HG03039 (cell line): Measurements from ENCODE around the gene CNTNAP5.

Source experiments
- ATAC-seq: cut with Tn5 transposase; IDR thresholded peaks from one replicate; pipeline ENCODE4 v1.9.1; 2021; ENCODE audit warnings: mild to moderate bottlenecking, moderate library complexity; ENCODE audit not compliant: unreplicated experiment

CNTNAP5 gene

DNA sequence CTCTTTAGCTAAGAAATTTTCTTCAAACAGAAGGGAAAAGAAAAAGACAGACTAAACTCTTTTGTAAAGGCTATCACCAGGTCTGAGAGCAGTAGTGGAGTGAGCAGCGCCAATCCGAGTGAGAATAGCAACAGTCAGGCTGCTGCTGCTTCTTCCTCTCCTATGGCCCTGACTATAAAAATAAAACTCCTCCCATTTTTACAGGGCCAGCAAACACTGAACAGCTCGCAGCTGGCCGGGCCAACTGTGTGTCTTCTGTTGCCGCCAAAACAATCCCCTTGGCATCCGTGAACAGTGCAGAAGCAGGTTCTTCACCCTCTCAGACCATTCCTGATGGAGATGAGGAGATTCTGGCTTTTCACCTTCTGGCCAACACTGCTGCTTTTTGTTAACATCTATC lies 124.5 kb downstream of the CNTNAP5 start:
- no peak for ATAC-seq

DNA sequence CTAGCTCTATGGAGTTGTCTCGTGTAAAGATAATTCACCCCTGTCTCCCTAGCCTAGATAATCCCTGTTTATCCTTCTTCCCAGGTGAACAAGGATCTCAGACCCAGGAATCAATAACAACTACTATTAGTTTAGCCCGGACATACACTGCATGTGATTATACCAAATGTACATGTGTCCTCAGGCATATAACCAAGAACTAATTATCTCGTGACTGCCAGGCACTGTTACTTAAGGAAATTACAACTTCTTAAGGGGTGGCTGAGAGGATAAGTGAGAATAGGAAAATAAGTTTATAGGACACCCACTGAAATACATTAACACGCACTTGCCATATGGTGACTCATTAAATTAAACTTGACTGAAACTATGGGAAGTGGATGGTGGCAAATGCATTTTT lies 126.6 kb downstream of the CNTNAP5 start:
- no peak for ATAC-seq

DNA sequence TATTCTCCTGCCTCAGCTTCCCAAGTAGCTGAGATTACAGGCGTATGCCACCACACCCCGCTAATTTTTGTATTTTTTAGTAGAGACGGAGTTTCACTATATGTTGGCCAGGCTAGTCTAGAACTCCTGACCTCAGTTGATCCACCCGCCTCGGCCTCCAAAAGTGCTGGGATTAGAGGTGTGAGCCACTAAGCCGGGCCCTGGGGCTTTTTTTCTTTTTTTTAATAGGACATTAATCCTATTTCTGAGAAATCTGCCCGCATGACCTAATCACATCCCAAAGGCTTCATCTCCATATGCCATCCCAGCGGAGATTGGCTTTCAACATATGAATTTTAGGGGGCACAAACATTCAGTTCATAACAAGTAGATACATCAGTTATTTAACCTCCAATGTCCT lies 128.6 kb downstream of the CNTNAP5 start:
- ATAC-seq: no peak

GRCh38 chr2:124159166-124159565 lies 134.1 kb downstream of the CNTNAP5 start:
- no peak for ATAC-seq

DNA sequence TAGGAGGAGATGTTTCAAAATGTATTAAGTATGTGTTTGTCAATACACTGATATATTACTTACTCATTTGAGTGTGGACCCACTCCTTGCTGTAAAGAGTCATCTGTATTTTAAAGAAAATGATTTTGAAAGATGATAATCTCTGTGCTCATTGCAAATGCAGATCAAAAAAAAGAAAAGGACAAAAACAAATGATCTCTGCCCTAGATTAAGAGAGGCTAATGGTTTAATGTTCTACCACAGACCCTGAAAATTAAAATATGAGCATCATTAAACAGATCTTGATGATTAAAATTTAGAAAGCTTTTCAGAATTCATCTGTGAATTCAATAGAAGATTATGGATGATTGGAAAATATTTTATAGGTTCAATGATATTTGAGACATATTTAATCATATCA lies 136.5 kb downstream of the CNTNAP5 start:
- ATAC-seq: no peak

- ATAC-seq: no peak
These were observed 137.2 kb downstream of the CNTNAP5 start for GRCh38 chr2:124162256-124162655.

DNA sequence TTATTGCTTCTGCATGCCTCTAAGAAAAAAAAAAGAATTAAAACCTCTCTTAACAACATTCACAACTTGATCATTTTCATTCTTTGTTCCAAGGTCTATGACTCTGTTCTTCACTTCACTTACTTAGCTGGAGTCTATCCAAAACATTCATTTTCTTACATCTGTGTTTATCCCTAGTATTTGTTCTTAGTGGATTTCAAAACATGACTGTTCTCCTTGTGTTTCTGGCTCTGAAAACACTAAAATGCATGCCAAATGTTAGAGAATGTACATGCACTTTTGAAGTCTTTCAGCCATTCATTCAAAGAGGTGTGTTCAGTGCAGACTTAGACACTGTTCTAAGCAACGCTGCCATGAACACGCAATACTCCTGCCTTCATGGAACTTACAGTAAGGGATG lies 138.8 kb downstream of the CNTNAP5 start:
- no peak for ATAC-seq

DNA sequence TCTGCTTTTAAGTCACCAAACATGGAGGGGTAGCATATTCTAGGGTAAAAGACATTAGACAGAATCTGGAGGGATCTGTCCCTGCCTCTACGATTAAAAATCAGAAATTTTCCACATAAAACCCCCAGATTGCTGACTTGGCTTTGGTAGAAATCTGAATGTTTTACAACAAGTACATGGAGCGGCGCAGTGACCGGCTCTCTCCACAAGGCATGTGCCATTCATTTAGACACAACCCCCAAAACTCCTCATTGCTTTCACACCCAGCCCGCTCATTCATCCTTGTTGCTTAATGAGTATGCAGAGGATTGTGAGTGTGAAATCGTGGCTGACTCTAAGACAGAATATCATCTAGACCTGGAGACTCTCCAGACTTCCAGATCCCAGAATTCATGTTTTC lies 140.6 kb downstream of the CNTNAP5 start:
- ATAC-seq: no peak

DNA sequence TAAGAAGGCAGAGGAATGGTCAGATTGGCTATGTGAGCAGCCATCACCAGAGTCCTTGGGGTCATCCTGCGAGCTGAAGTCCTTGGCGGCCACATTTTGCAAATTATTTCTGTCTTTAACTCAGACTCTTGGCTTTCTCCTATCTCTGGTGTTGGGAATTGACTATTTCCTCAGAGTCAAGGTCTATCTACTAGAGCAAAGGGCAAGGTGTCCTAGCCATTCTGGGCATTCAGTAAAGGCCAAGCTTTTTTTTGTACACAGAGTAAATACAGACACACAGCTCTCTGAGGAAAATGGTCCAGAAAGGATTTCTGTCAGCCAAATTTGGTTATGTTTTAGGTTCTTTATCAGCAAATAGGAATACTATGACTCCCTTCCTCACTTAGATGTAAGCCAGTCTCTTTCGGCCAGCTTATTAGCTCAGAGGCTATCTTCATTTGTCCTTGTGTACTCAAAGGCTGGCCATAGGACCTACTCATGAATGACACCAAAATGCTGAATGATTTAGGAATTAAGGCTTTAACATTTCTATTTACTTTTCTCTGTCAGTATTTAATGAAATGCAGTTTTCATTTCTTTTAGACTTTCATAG lies 146.5 kb downstream of the CNTNAP5 start:
- ATAC-seq: no peak

DNA sequence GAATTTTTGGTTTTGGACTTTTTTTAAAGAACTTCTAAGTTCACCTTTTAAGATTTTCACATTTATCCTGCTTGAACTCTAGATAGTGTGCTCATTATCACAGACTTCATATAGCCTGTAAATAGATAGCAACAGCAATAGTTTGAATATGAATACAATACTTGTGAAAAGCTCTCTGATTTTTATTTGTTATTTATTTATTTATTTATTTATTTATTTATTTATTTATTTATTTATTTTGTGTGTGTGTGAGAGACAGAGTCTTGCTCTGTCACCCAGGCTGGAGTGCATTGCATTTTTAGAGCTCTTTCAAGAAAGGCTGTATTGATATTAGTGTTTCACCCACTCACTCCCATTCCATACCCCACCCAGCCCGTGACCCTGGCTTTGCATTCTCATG lies 153.6 kb downstream of the CNTNAP5 start:
- no peak for ATAC-seq

DNA sequence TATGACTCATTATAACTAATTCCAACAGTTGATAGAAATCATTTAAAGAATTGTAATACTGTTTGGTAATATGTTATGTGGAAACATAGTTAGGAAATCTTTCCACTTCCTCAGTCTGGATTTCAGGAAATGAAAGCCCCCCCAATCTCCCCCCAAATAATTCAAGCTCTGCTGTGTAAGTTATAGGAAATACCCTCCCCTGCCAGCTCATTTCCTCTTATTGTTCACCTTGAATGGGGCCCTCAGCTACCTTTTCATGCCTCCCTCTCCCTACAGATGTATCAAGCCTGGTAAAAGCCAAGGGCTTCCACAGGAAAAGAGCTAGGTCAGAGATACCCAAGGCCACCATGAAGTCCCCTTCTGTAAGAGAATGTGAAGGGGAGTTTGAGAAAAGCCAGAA lies 155.5 kb downstream of the CNTNAP5 start:
- no peak for ATAC-seq

DNA sequence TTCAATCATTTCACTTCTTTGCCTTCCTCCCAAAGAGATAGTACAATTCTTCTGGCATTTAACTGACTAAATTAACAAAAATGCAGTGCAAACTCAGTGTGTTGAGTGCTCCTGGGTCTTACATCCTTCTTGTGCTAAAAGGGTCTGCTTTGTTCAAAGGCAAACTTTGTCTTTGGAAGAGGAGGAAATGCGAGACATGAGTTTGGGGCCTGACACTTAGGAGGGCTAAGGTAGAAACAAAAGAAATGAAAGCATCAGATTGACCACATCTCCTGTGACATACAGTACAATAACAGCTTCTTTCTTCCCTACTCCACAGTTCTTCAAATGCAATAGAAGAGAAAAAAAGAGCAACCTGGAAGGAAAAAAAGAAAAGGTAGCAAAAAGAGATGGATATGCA lies 161.7 kb downstream of the CNTNAP5 start:
- no peak for ATAC-seq

DNA sequence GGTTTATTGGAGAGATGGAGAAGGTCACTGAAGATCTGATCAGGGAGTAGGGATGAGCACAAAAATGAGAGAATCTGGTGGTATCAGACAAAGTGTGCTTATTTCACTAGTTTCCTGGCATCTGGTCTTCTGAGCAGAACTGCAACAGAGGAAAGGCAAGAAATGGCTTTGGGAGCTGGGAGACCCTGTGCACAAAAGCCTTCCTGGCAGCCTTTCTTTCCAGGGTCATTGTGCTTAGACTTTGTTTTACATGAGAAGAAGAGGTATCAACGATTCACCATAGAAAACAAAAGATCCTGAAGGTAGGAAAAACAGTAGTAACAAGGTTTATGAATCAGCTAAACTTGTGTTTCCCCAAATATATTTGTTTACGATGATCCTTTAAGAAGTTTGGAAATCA lies 162.9 kb downstream of the CNTNAP5 start:
- no peak for ATAC-seq

DNA sequence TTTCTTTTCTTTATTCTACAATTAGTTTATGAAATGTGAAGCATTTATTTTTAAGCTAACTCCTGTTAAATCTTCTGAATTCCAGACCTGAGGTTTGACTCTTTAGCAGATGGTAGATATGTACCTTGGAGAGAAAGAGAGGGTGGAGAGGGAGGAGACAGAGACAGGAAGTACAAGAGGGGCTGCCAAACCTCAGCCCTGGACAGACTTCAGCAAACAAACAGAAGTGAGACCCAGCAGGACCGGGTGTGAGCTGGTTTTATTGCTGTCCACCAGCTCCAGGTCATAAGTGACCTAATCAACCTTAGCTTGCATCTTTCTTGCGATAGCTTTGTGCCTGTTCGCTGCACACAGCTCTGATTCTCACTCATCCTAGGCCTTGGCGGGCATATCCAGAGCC lies 168.6 kb downstream of the CNTNAP5 start:
- no peak for ATAC-seq

GRCh38 chr2:124201713-124202112 lies 176.6 kb downstream of the CNTNAP5 start:
- no peak for ATAC-seq

DNA sequence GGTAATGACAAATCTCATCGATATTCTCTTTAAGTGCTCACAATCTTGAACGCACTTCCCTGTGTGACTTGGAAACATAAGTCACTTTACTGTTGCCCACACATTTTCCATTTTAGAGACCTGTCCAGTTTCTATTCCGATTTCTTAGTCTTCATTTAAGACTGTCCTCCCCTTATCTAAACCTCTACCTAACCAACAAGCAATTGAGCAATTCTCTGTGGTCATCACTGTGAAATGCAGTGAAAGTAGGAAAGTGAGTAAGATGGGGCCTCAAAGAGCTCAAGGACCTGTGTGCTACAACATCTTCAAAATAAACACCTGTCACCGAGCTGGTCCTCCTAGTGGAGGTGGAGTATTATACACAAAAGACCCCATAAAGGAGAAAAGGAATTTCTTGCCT lies 184.4 kb downstream of the CNTNAP5 start:
- no peak for ATAC-seq

DNA sequence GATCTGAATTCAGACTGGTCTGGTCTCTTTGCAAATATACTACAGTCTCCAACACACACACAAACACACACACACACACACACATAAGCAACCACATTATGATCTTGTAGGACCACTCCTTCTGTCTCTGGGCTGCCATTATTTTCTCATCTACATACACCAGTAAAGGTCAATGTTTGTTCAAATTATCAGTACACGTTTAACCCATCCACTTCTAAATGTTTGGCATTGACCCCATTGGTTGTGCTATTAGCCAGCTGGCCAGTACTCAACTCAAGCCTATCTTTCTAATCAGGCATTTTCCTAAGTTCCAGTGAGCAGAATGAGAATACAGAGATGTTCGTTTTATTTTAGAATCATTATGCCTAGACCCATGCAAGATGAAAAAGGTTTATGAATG lies 186.4 kb downstream of the CNTNAP5 start:
- ATAC-seq: no peak

- ATAC-seq: no peak
These were observed 189.0 kb downstream of the CNTNAP5 start for GRCh38 chr2:124213977-124214587.

- no peak for ATAC-seq
These were observed 221.1 kb downstream of the CNTNAP5 start for GRCh38 chr2:124246170-124246569.

DNA sequence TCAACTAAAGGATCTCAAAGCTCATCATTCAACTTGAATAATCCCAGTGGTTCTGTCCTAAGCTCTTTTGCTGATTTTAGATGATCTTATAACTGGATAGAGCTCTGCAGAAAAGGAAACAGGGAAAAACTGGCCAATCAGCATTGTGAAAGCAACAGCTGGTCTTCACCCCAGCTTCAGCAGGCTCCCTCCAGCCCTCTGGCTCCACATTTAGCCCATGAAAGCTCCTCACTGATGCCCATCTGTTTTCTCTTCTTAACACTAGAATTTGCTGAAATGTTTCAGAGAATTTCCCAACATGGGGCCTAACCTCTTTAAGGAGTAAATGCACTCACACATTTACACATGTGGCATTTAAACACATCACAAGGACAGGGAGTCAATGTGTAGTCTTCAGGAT lies 223.3 kb downstream of the CNTNAP5 start:
- no peak for ATAC-seq

DNA sequence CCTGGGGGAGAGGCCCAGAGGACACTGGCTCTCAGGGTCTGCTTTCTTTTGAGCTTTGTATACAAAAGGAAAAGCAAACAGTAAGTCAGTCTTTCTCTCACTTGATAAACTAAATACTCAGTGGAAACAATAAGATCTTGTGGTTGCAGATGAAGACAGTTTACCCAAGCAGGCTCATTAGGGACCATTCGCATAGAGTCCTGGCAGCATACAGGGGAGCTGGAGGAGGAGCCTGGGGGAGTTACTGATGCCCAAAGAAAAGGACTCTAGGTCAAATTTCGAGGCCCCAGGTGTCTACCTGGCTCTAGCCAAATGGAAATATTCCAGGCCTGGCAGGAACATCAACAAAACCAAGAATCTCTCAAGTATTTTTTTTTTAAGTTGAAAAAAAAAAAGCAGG lies 225.3 kb downstream of the CNTNAP5 start:
- no peak for ATAC-seq

- ATAC-seq: no peak
These were observed 229.5 kb downstream of the CNTNAP5 start for GRCh38 chr2:124254621-124255020.

DNA sequence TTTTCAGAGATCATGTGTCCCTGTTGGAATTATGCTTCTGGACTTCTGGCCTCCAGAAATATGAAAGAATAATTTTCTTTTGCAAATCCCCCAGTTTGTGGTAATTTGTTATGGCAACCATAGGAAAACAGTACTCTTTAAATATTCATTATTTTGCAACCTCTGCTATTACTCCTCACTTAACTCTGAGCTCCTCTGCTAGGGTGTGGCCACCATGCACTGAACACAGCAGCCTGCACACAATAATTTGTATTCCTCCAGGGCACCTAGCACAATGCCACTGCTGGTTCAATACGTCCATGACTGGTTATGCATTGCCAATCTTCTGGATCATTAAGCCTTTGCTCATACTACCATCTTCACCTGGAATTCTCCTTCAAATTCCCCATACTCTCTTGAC lies 232.0 kb downstream of the CNTNAP5 start:
- ATAC-seq: no peak
